ENCODE data around the gene CBX3. TPM values are rescaled to one million over a fixed set of nuclear protein-coding genes. Genes with fewer than 3 reads are reported as not detected.

Gene CBX3
- total and polyA plus RNA-seq, 12 donors: 35.2 to 203 (median 87.8) TPM

DNA sequence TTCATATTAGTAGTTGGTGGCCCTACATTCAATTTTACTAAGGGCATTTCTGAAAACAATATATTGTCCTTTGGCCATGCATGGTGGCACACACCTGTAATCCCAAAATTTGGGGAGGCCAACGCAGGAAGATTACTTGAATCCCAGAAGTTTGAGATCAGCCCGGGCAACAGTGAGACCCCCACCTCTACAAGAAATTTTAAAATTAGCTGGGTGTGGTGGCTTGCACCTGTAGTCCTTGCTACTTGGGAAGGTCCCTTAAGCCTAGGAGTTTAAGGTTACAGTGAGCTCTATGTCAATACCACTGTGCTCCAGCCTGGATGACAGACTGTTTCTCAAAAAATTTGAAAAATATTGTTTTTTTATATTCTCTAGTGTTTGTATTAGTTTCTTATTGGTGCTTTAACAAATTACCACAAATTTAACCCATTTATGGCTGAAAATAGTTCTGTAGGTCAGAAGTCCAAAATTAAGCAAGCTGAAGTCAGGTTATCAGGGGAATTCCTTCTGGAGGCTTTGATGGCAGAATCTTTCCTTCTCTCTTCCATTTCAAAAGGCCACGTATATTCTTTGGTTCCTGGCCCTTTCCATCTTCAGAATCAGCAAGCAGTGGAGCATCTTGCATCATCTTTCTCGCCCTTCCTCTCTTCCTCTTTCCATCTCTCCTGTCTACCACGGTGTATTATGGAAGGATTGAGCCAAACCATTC, 12.4 kb downstream of the CBX3 start:
- TF ChIP-seq CTCF (IDR thresholded peaks at IDR 0.05): no peak
- TF ChIP-seq POLR2A (IDR thresholded peaks at IDR 0.05): no peak
- H3K4me1 ChIP-seq (replicated peaks in 1 of 2): no peaks in the 10 kb centered on the region
- no peak overlapping the region for H3K4me3 ChIP-seq
- DNase-seq: no peak
- no peaks in the 10 kb centered on the region for H3K27me3 ChIP-seq
- no peak overlapping the region for H3K27ac ChIP-seq
- intact Hi-C loops (cut with DNase I): no loop called here
- no peaks in the 10 kb centered on the region for H3K9me3 ChIP-seq (replicated peaks in 1 of 3)
- peaks cover 0 to 36% of the 10 kb centered on the region in 2 donors for H3K36me3 ChIP-seq (replicated peaks in 1 of 2)
- WGBS, 4 donors: 78 to 83% (median 82%) methylated on average over 5 of the region's 5 CpGs

DNA sequence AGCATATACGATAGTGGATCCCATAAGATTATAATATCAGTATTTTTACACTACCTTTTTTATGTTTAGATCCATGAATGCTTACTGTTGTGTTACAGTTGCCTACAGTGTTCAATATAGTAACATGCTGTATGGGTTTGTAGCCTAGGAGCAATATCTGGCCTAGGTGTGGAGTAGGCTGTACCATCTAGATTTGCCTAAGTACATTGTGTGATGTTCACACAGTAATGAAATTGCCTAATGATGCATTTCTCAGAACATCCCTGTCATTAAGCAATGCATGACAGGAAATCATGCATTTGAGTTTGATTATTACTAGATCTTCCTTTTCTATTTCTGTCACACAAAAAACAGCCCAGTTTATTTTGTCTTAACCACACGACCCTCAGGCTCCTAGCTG, 14.5 kb downstream of the CBX3 start:
- Histone ChIP-seq H3K27me3 (no peaks in the 10 kb centered on the region), H3K27ac (no peak overlapping the region), H3K36me3 (replicated peaks in 1 of 2) (peaks cover 0 to 17% of the 10 kb centered on the region in 2 donors), H3K4me1 (replicated peaks in 1 of 2) (no peaks in the 10 kb centered on the region), H3K4me3 (no peak overlapping the region), H3K9me3 (replicated peaks in 1 of 3) (no peaks in the 10 kb centered on the region)
- 64 to 82% (median 73%) methylated on average over 2 of the region's 2 CpGs for WGBS, 4 donors
- intact Hi-C loops (cut with DNase I): no loop called here
- no peak for DNase-seq
- TF ChIP-seq CTCF (IDR thresholded peaks at IDR 0.05): no peak
- TF ChIP-seq POLR2A (IDR thresholded peaks at IDR 0.05): no peak

DNA sequence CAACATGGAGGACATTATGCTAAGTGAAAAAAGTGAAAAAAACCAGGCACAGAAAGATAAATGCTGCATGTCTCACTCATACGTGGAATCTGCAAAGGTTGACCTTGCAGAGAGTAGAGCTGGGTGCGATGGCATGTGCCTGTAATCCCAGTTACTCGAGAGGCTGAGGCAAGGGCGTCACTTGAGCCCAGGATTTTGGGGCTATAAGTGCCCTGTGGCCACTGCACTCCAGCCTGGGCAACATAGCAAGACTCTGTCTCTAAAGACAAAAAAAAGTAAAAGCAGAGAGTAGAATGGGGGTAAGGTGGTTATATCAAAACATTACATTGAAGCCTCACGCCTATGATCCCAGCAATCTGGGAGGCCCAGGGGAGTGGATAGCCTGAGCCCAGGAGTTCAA, 22.8 kb downstream of the CBX3 start:
- DNase-seq: peak in 1 of 7 donors; percentile 8
- Histone ChIP-seq H3K36me3 (replicated peaks in 1 of 2) (no peaks in the 10 kb centered on the region), H3K27me3 (no peaks in the 10 kb centered on the region), H3K9me3 (replicated peaks in 1 of 3) (no peaks in the 10 kb centered on the region), H3K4me3 (no peak overlapping the region), H3K4me1 (replicated peaks in 1 of 2) (no peaks in the 10 kb centered on the region), H3K27ac (no peak overlapping the region)
- no peak for TF ChIP-seq CTCF (IDR thresholded peaks at IDR 0.05)
- TF ChIP-seq POLR2A (IDR thresholded peaks at IDR 0.05): no peak
- 46 to 60% (median 58%) methylated on average over 5 of the region's 5 CpGs for WGBS, 4 donors
- intact Hi-C loops (cut with DNase I): no loop called here

DNA sequence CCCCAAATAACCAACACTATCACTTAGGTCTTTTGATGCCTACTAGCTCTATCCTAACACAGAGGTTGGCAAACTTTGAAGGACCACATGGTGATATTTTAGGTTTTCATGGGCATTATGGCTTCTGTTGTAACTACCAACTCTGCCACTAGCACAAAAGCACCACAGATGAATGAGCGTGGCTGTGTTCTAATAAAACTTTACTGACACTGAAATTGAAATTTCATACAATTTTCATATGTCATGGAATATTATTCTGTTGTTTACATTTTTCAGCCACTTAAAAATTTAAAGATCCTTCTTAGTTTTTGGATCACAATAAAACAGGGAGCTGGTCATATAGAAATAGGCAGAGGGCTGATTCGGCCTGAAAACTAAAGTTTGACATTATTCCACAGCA, 26.4 kb downstream of the CBX3 start:
- H3K27me3 ChIP-seq: no peaks in the 10 kb centered on the region
- 92 to 99% (median 97%) methylated on average over 2 of the region's 2 CpGs for WGBS, 4 donors
- H3K4me1 ChIP-seq (replicated peaks in 1 of 2): no peaks in the 10 kb centered on the region
- no peak for TF ChIP-seq CTCF (IDR thresholded peaks at IDR 0.05)
- TF ChIP-seq POLR2A (IDR thresholded peaks at IDR 0.05): no peak
- no peaks in the 10 kb centered on the region for H3K36me3 ChIP-seq (replicated peaks in 1 of 2)
- no peaks in the 10 kb centered on the region for H3K9me3 ChIP-seq (replicated peaks in 1 of 3)
- no peak overlapping the region for H3K27ac ChIP-seq
- DNase-seq: no peak
- intact Hi-C loops (cut with DNase I): no loop called here
- H3K4me3 ChIP-seq: no peak overlapping the region
